GM21360 (cell line): ENCODE results near the gene WDFY2.
"Not testable (repeated sequence)": the region's sequence is repeated elsewhere in the genome, so short reads cannot be mapped to it uniquely, and the experiment has no call there.

ENCODE experiments used
- ATAC-seq: cut with Tn5 transposase; IDR thresholded peaks from one replicate; pipeline ENCODE4 v1.9.1; 2021; ENCODE audit warnings: mild to moderate bottlenecking, moderate library complexity; ENCODE audit not compliant: unreplicated experiment

The WDFY2 gene

DNA sequence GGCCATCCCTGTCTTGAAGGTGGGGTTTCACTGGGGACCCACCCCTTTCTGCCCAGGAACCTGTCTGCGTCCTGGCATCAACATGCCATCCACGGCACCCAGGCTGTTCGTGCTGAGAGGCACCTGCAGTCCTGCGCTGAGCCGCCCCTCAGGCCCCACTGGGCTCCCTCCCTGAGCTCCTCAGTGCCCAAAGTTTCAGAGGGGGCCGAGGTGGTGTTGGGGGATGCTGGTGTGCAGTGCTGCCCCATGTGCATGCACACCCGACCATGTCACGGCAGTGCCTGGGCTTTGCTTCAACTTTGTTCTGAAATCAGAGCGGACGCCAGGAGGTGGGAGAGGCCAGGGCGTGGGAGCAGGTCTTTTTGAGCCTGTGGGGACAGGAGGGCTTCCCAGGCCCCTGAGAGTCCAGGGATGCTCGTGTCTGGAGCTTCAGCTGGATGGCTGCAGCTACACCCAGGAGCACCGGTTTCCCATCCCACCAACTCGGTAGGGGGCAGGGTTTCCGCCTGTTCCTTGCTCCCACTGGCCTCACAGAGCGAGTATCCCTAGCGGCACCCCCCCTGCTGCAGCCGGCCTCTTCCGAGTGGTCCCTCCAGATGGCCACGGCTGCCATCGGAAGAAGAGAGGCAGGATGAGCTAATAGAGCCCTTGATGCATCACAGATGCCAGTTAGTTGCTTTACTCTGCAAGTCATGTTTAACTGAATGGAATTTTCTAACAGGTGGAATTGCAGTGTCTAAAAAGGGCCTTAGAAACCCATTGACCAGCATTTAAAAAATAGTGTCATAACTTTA, 44.0 kb downstream of the WDFY2 start:
- ATAC-seq, result no peak

- ATAC-seq, result no peak
Measured at GRCh38 chr13:51629491-51630287, 45.4 kb downstream of the WDFY2 start.

DNA sequence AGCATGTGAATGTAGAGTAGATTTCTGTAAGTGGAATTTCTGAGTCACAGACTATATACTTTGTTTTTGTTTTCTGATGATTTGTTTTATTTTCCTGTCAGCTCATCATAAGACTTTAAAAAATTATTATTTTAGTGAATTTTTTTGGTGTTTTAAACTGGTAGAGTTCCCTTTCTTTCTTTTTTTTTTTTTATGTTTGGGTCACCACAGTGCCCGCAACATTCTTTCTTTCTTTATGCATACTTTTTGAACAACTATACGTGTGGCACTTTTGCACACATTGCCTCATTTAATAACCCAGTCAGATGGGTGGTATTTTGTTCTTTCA, 46.0 kb downstream of the WDFY2 start:
- no peak for ATAC-seq

GRCh38 chr13:51632591-51633362, 48.5 kb downstream of the WDFY2 start:
- ATAC-seq, result no peak

DNA sequence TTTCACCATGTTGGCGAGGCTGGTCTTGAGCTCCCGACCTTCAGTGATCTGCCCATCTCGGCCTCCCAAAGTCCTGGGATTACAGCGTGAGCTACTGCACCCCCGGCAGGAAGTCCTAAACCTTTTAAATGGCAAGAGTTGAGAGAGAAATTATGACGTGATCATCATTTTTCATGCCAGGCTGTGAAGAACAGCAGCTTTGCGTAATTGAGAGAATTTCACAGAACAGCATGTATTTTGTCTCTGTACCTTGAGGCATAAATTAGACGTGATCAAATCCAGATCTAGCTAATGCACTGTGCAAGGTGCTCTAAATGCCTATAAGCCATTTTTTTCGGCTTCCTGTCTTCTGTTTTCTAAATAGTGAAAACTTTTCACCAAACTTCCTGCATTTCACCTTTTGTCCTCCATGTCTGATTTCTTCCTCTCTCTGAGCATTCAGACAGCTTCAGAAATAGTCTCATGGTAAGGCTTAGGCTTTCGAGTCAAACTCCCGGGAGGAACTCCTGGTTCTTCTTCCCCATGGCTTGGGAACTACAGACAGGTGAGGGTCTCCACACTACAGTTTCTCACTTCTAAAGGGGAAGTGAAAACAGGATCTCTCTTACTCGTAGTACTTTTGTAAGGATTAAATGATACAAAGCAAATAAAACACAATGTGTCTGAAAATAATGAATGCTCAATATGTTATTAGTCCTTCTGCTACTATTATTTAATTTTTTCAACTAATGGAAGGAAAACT, 51.0 kb downstream of the WDFY2 start:
- no peak for ATAC-seq

DNA sequence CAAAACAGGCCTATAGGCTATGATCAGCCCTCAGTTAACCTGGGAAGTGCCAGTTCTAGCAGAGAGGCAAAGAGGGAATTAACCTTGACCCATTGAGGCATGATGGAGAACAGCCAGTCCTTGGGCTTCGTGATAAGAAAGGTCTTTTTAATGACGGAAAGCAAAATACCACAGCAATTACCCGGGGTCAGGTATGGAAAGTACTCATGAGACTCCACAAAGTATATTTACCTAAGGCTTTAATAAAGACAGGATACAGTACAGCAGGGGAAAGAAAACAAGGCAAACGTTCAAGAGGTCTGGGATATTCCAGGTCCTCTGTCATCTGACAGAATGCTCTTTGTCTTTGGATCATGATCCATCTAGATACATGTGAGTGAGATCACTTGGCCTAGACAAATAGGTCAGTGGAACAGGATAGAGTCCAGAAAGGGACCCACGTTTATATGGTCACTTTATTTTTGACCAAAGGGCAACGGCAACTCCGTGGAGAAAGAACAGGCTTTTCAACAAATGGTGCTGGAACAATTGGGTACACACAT, 52.2 kb downstream of the WDFY2 start:
- ATAC-seq, result no peak

- ATAC-seq, result no peak
Measured at GRCh38 chr13:51637852-51638215, 53.6 kb downstream of the WDFY2 start.

DNA sequence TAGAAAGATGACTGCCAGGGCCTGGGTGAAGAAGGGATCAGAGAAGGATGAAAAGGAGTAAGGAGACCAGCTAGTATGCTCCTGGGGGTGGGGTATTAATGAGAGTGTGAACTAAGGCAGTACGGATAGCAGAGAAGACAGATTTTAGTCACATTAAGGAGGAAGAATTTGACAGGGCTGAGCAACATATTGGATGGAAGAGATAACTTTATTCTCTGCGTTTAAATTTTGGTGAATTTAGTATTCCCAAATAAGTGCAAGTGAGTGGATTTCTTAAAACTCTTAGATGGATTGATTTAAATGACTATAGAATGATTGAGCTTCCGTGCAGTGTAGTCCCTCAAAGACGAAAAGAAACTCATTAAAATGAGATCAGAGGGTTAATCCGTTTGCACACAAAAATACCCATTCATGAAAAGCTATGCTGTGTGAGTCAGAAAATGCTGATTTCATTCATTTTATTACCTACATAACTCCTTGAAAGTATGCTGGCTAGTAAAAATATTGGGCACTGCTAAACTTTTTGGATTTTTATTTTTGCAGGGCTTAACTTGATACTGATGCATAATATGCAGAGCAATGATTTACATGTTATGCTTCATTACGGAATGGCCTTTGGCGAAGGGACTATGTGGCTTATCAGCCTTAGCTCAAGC, 54.1 kb downstream of the WDFY2 start:
- ATAC-seq, result no peak

DNA sequence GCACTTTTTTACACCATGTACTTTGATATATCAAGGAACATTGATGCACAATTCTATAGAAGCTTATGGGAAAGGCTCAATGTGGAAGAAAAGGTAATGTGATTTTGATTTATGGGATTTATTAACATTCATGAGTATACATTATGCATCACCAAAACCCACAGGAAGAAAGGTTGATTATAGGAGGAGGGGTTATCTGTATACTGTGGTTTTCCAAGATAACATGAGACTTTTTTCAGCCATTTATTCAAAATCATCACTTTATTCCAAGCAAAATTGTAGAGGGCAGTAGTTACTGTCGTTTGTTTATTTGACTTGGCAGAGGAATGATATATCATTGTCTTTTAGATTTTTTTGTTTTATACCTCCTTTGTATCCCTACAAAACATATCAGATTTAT, 54.9 kb downstream of the WDFY2 start:
- no peak for ATAC-seq

DNA sequence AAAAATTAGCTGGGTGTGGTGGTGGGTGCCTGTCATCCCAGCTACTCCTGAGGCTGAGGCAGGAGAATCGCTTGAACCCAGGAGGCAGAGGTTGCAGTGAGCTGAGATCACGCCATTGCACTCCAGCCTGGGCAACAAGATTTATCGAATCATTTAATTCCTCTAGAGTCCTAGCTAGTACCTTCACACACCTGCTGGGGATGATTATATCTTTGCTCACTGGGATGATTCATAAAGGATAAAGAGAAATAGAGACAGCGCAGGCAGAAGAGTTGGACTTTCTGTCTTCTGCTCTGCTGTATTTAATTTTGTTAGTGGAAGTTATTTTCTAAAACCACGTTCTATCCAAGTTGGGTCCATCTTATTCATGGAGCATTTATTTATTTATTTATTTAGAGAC, 56.4 kb downstream of the WDFY2 start:
- ATAC-seq, result not testable (repeated sequence)

DNA sequence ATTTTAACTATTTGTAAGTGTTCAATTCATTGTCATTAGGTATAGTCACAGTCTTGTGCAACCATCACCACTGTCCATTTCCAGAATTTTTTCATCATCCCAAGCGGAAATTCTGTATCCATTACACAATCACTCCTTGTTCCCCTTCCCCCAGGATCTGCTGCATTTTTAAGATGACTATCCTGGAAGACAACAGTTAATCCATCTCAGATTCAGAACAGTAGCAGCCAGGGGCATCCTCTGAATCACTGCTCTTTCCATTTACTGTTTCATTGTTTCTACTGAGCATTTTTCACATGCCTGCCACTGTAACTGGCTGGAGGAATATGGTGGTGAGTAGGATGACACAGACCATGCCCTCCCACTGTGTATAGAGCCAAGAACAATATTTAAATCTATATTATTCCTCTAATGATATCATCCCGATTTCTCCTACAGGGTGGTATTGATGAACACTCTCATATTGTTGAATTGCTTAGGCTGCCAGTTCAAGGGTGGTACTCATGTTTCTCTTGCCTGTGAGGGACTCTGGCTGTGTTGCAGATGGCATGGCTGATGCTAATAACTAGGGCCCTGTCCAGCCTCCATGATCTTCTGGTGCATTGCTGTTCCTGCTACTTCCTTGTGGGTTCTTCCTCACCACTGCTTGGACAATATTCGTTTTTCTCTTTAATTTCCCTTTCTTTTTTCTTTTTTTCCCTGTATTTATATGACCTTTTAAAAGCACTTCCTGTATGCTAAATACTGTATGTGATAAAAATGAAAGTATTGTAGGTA, 59.0 kb downstream of the WDFY2 start:
- ATAC-seq, result no peak

GRCh38 chr13:51643882-51644281, 59.6 kb downstream of the WDFY2 start:
- no peak for ATAC-seq

- ATAC-seq, result no peak
Measured at GRCh38 chr13:51644654-51645053, 60.4 kb downstream of the WDFY2 start.

- peak; percentile 59 for ATAC-seq
Measured at GRCh38 chr13:51645154-51645650, 60.9 kb downstream of the WDFY2 start.

GRCh38 chr13:51645761-51646670, 61.8 kb downstream of the WDFY2 start:
- ATAC-seq, result no peak

DNA sequence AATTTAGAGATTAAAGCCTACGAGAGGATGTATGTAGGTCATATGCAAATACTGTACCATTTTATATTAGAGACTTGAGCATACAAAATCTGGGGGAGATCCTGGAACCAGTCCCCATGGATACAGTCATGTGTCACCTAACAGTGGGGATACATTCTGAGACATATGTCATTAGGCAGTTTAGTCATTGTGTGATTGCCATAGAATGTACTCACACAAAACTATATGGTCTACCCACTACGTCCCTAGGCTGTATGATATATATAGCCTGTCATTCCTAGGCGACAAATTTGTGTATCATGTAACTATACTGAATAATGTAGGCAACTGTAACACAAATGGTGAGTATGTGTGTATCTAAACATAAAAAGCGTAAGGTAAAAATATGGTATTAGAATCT, 62.8 kb downstream of the WDFY2 start:
- ATAC-seq, result no peak

DNA sequence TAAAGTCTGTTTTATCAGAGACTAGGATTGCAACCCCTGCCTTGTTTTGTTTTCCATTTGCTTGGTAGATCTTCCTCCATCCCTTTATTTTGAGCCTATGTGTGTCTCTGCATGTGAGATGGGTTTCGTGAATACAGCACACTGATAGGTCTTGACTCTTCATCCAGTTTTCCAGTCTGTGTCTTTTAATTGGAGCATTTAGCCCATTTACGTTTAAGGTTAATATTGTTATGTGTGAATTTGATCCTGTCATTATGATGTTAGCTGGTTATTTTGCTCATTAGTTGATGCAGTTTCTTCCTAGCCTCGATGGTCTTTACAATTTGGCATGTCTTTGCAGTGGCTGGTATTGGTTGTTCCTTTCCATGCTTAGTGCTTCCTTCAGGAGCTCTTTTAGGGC, 67.9 kb downstream of the WDFY2 start:
- not testable (repeated sequence) for ATAC-seq
